DMS 273 (cell line): ENCODE measurements around the gene SLC5A4.

ENCODE experiments used
- DNase-seq: peaks from one replicate; lab custom pipeline; 2025; ENCODE audit not compliant: unreplicated experiment; lab: John Stamatoyannopoulos, UW

The SLC5A4 gene

DNA sequence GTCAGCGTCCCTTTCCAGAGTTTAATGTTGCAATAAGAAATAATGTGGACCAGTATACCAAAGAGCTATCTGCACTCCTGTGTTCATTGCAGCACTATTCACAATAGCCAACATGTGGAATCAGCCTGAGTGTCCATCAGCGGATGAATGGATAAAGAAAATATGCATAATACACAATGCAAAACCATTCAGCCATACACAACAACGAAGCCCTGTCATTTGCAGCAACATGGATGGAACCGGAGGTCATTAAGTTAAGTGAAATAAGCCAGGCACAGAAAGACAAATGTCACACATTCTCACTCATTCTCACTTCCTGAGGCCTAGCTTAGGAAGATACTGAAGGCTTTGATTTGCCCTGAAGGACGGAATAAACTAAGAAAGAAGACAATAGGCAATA is 22.1 kb downstream of the SLC5A4 start:
- DNase-seq: no peak

DNA sequence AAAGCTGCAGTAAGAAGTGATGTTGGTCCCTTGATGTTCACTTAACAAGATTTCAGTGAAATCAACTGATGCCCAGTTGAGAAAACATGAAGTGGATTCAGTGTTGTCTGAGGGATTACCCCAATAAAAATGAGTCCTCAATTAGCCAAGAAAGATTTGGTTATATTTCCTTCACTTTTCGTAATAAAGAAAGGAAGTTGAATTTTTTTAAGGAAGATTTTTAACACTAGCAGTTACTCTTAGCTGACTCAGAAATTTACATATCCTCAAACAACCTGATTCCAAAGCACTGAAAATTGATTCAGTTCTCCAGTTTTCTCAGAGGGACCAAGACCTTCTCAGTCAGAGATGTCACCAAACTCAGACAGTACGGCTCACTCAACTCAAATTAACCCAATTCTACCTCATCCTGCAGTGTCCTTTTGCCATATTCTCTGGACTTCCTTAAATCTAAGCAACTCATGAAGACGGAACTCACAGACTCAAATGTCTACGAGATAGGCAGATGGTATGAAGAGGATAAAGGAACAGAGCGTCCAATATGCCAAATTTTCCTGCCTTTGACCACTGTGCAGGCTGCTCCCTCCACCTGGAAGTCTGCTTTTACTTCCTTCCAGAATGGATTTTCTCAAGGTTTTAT is 22.8 kb downstream of the SLC5A4 start:
- DNase-seq: no peak

DNA sequence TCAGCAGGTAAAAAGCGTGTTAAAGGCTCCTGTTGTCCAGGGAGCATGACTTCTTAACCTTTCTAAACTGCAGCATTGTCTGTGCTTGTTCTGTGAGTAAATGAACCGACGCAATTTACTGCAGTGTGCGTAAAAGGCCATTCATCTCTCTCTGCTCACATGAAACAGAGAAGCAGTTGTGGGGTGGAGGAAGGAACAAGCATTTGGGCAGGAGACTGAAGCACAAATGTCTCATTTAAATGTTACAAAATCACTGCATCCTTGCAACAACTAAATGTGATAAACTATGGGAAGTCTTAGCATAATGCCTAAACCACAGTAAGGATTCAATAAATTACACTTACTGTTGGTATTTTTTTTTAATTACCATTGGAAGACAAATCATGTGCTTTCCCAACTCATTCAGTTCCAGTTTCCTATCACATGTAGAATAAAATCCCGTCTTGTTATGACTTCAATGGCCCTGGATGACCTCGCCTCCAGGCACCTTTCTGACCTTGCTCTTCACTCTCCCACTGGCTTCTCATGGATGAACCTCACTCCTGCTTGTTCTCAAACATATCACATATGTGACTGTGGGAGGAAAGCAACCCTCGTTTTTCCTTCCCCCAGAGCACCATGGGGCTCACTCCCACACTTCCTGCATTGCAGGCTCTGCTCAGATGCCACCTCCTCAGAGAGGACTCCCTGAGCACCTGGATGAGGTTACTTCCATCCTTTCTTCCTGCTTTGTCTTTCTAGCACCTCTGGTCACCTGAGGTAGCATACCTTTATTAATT is 28.6 kb downstream of the SLC5A4 start:
- no peak for DNase-seq

- DNase-seq: no peak
Observed at GRCh38 chr22:32222991-32223390, 32.2 kb downstream of the SLC5A4 start.

- no peak for DNase-seq
Observed at GRCh38 chr22:32219026-32219425, 36.1 kb downstream of the SLC5A4 start.

GRCh38 chr22:32218470-32218869 is 36.7 kb downstream of the SLC5A4 start:
- DNase-seq: no peak

GRCh38 chr22:32217465-32217864 is 37.7 kb downstream of the SLC5A4 start:
- no peak for DNase-seq

GRCh38 chr22:32216911-32217310 is 38.2 kb downstream of the SLC5A4 start:
- no peak for DNase-seq

- DNase-seq: no peak
Observed at GRCh38 chr22:32211011-32211410, 44.1 kb downstream of the SLC5A4 start.

DNA sequence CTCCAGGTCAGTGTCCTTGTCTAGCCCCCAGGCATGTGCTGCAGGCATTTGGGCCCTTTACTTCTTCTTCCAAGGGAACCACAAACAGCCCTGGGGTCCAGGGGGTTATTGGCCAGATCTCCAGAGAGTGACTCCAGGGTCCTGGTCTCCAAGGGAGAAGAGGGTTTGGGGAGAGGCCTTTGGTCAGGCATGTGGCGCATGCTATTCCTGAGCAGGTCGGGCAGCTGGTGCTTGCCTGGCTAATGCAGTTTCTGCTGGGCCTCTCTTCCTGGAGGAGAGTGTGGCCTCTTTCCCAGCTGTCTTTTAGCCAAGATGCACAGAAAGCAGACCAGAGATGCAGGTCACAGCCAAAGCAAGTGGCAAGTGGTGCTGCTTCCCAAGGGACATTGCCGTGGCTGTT is 46.5 kb downstream of the SLC5A4 start:
- no peak for DNase-seq

- no peak for DNase-seq
Observed at GRCh38 chr22:32207971-32208480, 47.1 kb downstream of the SLC5A4 start.

DNA sequence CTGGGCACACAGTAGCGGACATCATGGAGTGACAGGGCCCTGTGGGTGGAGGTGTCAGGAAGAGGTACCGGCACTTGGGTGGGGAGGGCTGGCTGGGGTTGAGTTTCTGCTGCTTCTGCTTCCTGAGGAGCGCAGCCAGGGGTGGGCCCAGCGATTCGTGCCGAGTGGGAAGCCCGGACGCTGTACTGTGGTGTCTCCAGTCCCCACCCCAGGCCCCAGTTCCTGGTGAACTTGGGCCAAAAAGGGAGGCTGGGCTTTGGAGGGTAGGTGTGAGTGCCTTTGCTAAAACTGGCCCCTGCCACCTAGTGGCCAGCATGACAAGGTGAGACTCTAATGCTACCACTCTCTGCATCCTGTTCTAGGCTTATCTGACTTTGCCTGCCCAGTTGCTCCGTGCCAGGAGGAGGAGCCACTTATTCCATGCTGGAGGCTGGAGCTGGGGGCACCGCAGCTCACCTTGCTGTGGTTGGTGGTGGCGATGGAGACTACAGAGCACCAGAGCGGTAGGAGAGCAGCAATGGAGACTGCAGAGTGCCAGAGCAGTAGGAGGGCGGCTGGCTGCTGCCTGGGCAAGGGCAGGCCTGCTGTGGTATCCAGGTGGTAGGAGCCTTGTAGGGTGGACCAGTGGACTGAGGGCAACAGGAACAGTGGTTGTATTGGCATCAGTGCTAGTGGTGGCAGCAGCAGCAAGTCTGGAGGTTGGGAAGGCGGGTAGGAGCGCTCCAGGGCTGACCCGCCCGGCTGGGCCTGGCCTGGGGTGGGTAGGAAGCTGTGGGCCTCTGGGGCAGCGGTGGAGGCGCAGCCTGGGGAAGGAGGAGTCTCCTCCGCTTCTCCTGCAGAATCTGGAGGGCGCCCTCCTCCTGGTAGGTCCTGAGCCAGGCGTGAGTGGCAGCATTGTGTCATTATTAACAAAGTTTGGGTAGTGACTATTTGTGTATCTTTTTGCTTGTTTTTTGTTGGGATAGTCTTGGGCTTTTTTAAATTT is 48.1 kb downstream of the SLC5A4 start:
- peak; percentile 45 for DNase-seq

DNA sequence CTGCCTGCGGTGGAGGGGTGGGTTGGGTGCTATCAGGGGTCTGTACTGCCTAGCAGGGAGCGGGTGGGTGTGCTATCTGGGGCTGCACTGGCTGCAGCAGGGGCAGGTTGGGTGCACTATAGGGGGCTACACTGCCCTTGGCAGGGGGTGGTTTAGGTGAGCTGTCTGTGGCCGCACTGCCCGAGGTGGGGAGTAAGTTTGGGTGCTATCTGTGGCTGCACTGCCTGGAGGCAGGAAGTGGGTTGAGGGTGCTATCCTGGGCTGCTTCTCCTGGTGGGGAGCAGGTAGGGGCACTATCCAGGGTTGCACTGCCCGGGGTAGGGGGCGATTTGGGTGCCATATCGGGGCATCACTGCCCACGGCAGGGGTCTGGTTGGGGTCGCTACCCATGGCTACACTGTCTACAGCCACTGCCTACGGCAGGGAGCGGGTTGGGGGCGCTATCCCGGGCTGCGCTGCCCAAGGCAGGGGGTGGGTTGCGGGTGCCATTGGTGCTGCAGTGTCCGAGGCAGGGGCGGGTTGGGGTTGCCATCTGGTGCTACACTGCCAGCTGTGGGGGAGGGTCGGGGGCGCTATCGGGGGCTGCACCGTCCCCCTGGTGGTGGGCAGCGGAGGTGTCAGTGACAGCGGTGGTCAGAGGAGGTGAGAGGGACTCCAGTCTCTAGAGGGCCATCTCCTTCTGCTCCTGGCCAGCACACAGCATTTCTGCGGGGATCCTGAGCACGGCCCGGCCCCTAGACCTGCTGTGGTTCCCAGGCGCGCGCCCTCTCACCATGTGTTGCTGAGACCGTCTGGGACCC is 49.0 kb downstream of the SLC5A4 start:
- DNase-seq: peak; percentile 17

GRCh38 chr22:32204856-32205722 is 50.1 kb downstream of the SLC5A4 start, which contains the start of gene RFPL2:
RFPL2 (minus strand) TSS chr22:32205073; CDS start chr22:32202451, 2,622 bp downstream.
- peak; percentile 87 for DNase-seq

DNA sequence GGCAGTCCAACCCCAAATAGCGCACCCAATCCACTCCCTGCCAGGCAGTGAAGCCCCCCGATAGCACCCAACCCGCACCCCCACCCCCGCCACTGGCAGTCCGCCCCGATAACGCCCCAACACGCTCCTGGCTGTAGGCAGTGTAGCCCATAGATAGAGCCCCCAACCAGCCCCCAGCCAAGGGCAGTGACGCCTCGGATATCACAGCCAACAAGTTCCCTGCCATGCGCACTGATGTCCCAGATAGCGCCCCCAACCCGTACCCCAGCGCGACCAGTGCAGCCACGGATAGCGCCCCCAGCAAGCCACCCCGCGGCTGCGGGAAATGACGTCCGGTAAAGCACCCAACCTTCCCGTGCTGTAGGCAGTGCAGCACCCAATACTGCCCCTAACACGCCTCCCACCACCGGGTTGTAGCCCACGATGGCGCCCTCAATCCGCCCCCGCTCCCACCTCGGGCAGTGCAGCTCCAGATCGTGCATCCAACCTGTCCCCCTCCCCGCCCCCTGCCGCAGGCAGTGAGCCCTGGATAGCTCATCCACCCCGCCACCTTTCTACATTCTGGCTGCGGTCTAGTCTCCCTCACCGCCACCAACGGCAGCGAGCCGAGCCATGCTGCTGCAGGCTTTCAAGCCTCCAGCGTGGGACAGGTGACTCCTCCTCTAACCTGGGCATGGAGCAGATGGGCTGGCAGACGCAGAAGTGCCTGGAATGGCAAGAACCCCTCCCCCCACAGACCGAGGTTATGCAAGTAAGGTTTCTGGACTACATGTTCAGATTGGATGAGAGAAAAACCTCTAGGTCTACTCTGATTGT is 50.9 kb downstream of the SLC5A4 start:
- peak; percentile 85 for DNase-seq

GRCh38 chr22:32203181-32204039 is 51.7 kb downstream of the SLC5A4 start:
- peak; percentile 38 for DNase-seq

- peak; percentile 62 for DNase-seq
Observed at GRCh38 chr22:32202539-32203180, 52.5 kb downstream of the SLC5A4 start.
